ENCODE data around the gene GMIP.
A peak's percentile ranks its signal among the peaks of the same experiment; 100 is the strongest.

Gene GMIP

DNA sequence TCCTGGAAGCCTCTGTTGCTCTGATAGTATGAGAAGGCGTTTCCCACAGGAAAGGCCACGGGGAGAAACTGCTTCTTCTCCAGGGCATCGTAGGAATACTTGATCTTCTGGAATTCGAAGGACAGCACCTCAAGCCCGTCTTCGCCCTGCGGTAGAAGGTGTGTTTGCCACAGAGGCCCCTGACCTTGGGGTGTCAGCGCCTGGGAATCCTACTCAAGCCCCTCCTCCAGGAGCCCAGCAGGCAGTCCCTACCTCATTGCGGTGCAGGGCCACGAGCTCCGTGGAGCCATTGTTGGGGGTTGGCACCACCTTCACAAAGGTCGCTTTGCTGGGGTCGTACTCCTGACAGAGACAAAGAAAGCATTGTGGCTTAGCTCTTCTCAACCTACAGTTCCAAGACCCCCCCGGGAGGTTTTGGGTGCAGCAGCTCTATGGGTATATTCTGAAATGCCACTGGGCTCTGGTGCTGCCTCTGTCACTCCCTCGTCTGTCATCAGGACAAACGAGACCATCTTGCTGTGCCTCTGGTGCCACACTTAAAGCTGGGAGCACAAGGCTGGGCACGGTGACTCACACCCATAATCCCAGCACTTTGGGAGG is 16.3 kb upstream of the GMIP start:
- no peak for DNase-seq
- WGBS, result 96% methylated on average over 17 of the region's 17 CpGs

DNA sequence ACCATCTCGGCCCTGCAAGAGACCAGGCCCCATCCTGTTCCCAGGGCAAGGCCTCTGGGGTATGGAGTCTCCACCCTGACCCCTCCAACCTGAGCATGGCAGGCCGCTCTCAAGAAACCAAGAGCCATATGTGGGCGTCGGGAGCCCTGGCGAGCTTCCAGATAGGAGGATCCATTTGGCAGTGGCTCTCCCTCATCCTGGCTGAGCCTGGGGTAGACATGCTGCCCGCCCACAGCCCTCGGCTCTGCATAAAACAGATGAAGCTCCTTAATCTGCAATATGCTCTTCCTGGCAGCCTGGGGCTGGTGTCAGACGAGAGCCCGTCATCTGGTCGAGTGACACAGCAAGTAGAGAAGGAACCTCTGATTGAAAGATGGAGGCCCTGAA is 13.9 kb upstream of the GMIP start:
- Histone ChIP-seq H3K23ac (ENCODE audit: low read length in 2 of 2) (no peak overlapping the region), H3K18ac (ENCODE audit: low read depth in 1 of 2, low read length in 2 of 2) (no peak overlapping the region), H3K36me3 (ENCODE audit: control insufficient read depth in 1 of 2, insufficient read depth in 2 of 2, low read depth in 1 of 2, low read length in 2 of 2) (peaks cover 82 to 84% of the 10 kb centered on the region in 2 experiments), H2BK120ac (ENCODE audit: low read depth, low read length) (no peak overlapping the region), H4K8ac (ENCODE audit: low read length) (no peak overlapping the region), H3K4me1 (ENCODE audit: control insufficient read depth, insufficient read depth, low read depth, low read length) (peaks cover 13% of the 10 kb centered on the region), H4K91ac (ENCODE audit: low read length) (no peak overlapping the region), H3K4me3 (ENCODE audit: insufficient read depth in 1 of 2, low read depth in 1 of 2, low read length in 2 of 2) (no peak overlapping the region), H3K9me3 (ENCODE audit: control insufficient read depth, low read length) (no peaks in the 10 kb centered on the region), H3K27ac (ENCODE audit: low read length, poor library complexity, severe bottlenecking) (no peak overlapping the region), H2AK5ac (ENCODE audit: low read length, severe bottlenecking) (no peak overlapping the region), H2BK5ac (ENCODE audit: low read depth, low read length, poor library complexity, severe bottlenecking) (no peak overlapping the region), H3K9ac (ENCODE audit: low read length) (no peak overlapping the region), H2BK12ac (ENCODE audit: low read length in 2 of 2) (no peak overlapping the region), H2BK15ac (ENCODE audit: low read depth, poor library complexity, severe bottlenecking) (no peak overlapping the region), H2AFZ (ENCODE audit: low read depth, low read length) (no peak overlapping the region), H3K14ac (ENCODE audit: low read length in 2 of 2) (no peak overlapping the region), H3K4ac (ENCODE audit: low read depth in 1 of 2, low read length in 2 of 2) (no peak overlapping the region), H3K4me2 (ENCODE audit: low read length, poor library complexity, severe bottlenecking) (no peak overlapping the region), H3K79me1 (replicated peaks; ENCODE audit: low read length, poor library complexity, severe bottlenecking) (peaks cover 45% of the 10 kb centered on the region), H3K27me3 (ENCODE audit: control insufficient read depth in 1 of 2, insufficient read depth in 1 of 2, low read length in 2 of 2) (no peaks in the 10 kb centered on the region)
- DNase-seq, result no peak
- WGBS, result 95% methylated on average over 10 of the region's 10 CpGs

More for the DNA sequence above, 16.3 kb upstream of the GMIP start:
- H3K14ac ChIP-seq (ENCODE audit: low read length in 2 of 2), result no peak overlapping the region
- H3K23ac ChIP-seq (ENCODE audit: low read length in 2 of 2), result no peak overlapping the region
- H3K27ac ChIP-seq (ENCODE audit: low read length, poor library complexity, severe bottlenecking), result no peak overlapping the region
- H3K79me1 ChIP-seq (replicated peaks; ENCODE audit: low read length, poor library complexity, severe bottlenecking), result peaks cover 34% of the 10 kb centered on the region
- no peak overlapping the region for H2BK120ac ChIP-seq (ENCODE audit: low read depth, low read length)
- no peak overlapping the region for H4K91ac ChIP-seq (ENCODE audit: low read length)
- no peaks in the 10 kb centered on the region for H3K27me3 ChIP-seq (ENCODE audit: control insufficient read depth in 1 of 2, insufficient read depth in 1 of 2, low read length in 2 of 2)
- H2AFZ ChIP-seq (ENCODE audit: low read depth, low read length), result no peak overlapping the region
- no peak overlapping the region for H2BK12ac ChIP-seq (ENCODE audit: low read length in 2 of 2)
- peaks cover 17% of the 10 kb centered on the region for H3K4me1 ChIP-seq (ENCODE audit: control insufficient read depth, insufficient read depth, low read depth, low read length)
- no peak overlapping the region for H2BK15ac ChIP-seq (ENCODE audit: low read depth, poor library complexity, severe bottlenecking)
- H3K36me3 ChIP-seq (ENCODE audit: control insufficient read depth in 1 of 2, insufficient read depth in 2 of 2, low read depth in 1 of 2, low read length in 2 of 2), result peaks cover 59 to 61% of the 10 kb centered on the region in 2 experiments
- H3K9me3 ChIP-seq (ENCODE audit: control insufficient read depth, low read length), result no peaks in the 10 kb centered on the region
- no peak overlapping the region for H3K4me3 ChIP-seq (ENCODE audit: insufficient read depth in 1 of 2, low read depth in 1 of 2, low read length in 2 of 2)
- no peak overlapping the region for H3K4ac ChIP-seq (ENCODE audit: low read depth in 1 of 2, low read length in 2 of 2)
- H2AK5ac ChIP-seq (ENCODE audit: low read length, severe bottlenecking), result no peak overlapping the region
- no peak overlapping the region for H3K18ac ChIP-seq (ENCODE audit: low read depth in 1 of 2, low read length in 2 of 2)
- H2BK5ac ChIP-seq (ENCODE audit: low read depth, low read length, poor library complexity, severe bottlenecking), result no peak overlapping the region
- no peak overlapping the region for H3K9ac ChIP-seq (ENCODE audit: low read length)
- no peak overlapping the region for H4K8ac ChIP-seq (ENCODE audit: low read length)
- no peak overlapping the region for H3K4me2 ChIP-seq (ENCODE audit: low read length, poor library complexity, severe bottlenecking)

DNA sequence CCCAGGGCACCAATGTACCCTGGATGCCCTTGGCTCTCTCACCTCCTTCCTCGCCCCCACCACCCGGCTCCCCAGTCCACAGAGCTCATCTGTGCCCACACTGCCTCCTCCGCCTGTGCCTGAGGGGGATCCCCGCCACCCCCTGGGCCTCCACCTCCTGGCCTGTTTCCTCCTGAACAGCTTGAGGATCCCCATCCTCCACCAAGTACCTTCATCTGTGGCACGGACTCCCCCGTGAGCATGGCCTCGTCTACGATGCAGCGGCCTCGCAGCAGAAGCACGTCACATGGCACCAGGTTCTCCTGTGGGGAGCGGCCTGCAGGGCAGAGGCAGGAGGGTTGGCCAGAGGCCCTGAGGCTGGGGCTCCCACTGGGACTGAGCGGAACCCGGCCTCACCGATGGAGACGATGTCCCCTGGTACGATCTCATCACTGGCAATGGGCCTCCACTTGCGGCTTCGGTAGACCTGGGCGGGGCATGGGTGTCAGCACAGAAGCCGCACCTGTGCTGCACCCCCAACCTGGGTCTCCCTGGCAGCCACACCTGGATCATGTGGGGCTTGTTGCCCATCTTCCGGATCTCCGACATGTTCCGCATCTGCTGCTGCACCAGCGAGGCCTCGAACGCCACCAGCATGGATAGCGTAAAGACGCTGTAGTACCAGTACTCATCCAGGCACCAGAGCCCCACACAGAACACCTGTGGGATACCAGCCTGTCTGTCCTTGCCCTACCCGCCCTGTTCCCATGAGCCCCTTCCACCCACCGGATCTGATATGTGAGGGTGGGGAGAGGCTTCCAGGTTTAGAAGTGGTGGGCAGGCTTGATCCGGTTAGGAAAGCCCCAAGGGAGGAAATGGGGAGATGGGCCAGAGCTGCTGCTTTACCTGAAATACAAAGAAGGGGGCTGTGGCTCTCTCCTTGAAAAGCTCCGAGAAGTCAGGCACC is 13.3 kb upstream of the GMIP start:
- Histone ChIP-seq H3K4me2 (ENCODE audit: low read length, poor library complexity, severe bottlenecking) (no peak overlapping the region), H3K9ac (ENCODE audit: low read length) (no peak overlapping the region), H2BK120ac (ENCODE audit: low read depth, low read length) (no peak overlapping the region), H3K23ac (ENCODE audit: low read length in 2 of 2) (no peak overlapping the region), H3K79me1 (replicated peaks; ENCODE audit: low read length, poor library complexity, severe bottlenecking) (peaks cover 52% of the 10 kb centered on the region), H2BK15ac (ENCODE audit: low read depth, poor library complexity, severe bottlenecking) (no peak overlapping the region), H3K27ac (ENCODE audit: low read length, poor library complexity, severe bottlenecking) (no peak overlapping the region), H3K4ac (ENCODE audit: low read depth in 1 of 2, low read length in 2 of 2) (no peak overlapping the region), H2AK5ac (ENCODE audit: low read length, severe bottlenecking) (no peak overlapping the region), H4K91ac (ENCODE audit: low read length) (no peak overlapping the region), H3K9me3 (ENCODE audit: control insufficient read depth, low read length) (no peaks in the 10 kb centered on the region), H4K8ac (ENCODE audit: low read length) (no peak overlapping the region), H3K18ac (ENCODE audit: low read depth in 1 of 2, low read length in 2 of 2) (no peak overlapping the region), H2BK12ac (ENCODE audit: low read length in 2 of 2) (peak overlapping the region in 1 of 2 experiments; percentile 13), H3K4me1 (ENCODE audit: control insufficient read depth, insufficient read depth, low read depth, low read length) (peaks cover 8% of the 10 kb centered on the region), H2AFZ (ENCODE audit: low read depth, low read length) (no peak overlapping the region), H3K36me3 (ENCODE audit: control insufficient read depth in 1 of 2, insufficient read depth in 2 of 2, low read depth in 1 of 2, low read length in 2 of 2) (peaks cover 87 to 90% of the 10 kb centered on the region in 2 experiments), H3K27me3 (ENCODE audit: control insufficient read depth in 1 of 2, insufficient read depth in 1 of 2, low read length in 2 of 2) (no peaks in the 10 kb centered on the region), H2BK5ac (ENCODE audit: low read depth, low read length, poor library complexity, severe bottlenecking) (no peak overlapping the region), H3K4me3 (ENCODE audit: insufficient read depth in 1 of 2, low read depth in 1 of 2, low read length in 2 of 2) (no peak overlapping the region), H3K14ac (ENCODE audit: low read length in 2 of 2) (no peak overlapping the region)
- DNase-seq, result no peak
- 98% methylated on average over 32 of the region's 33 CpGs for WGBS

DNA sequence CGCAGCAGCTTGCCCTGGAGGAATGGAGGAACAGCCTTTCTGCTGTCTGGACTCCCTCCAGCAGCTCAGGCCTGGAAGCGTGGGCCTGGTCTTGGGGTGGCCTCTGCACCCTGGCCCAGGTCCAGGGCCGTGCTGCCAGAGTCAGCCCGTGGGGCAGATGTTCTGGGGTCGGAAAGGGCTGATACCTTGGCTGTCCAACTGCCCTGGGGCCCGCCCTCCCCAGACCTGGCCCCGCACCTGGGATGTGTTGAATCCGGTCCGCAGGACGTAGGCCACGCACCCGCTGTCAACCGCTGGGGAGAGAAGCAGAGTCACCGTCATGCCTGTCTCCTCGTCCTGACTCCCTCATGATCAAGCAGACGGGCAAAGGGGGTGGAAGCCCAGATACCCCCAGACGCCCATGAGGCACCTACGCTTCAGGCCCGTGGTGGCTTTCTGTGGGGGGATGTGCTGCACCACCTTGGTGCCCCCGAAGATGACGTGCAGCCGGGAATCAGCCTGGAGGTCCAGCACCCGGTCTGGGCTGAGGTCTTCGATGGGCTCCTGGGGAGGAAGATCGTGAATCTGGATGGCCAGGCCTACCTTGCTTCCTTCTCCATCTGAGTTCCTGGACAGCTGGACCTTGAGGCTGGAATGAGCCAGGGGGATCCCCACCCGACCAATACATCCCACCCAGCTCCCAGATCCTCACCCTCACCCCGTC is 12.3 kb upstream of the GMIP start:
- Histone ChIP-seq H2BK120ac (ENCODE audit: low read depth, low read length) (no peak overlapping the region), H3K36me3 (ENCODE audit: control insufficient read depth in 1 of 2, insufficient read depth in 2 of 2, low read depth in 1 of 2, low read length in 2 of 2) (peaks cover 91 to 93% of the 10 kb centered on the region in 2 experiments), H3K9me3 (ENCODE audit: control insufficient read depth, low read length) (no peaks in the 10 kb centered on the region), H3K27me3 (ENCODE audit: control insufficient read depth in 1 of 2, insufficient read depth in 1 of 2, low read length in 2 of 2) (no peaks in the 10 kb centered on the region), H2AFZ (ENCODE audit: low read depth, low read length) (no peak overlapping the region), H4K8ac (ENCODE audit: low read length) (no peak overlapping the region), H3K18ac (ENCODE audit: low read depth in 1 of 2, low read length in 2 of 2) (no peak overlapping the region), H3K4ac (ENCODE audit: low read depth in 1 of 2, low read length in 2 of 2) (no peak overlapping the region), H3K4me1 (ENCODE audit: control insufficient read depth, insufficient read depth, low read depth, low read length) (no peaks in the 10 kb centered on the region), H3K4me3 (ENCODE audit: insufficient read depth in 1 of 2, low read depth in 1 of 2, low read length in 2 of 2) (no peak overlapping the region), H2BK5ac (ENCODE audit: low read depth, low read length, poor library complexity, severe bottlenecking) (no peak overlapping the region), H2BK12ac (ENCODE audit: low read length in 2 of 2) (no peak overlapping the region), H3K4me2 (ENCODE audit: low read length, poor library complexity, severe bottlenecking) (no peak overlapping the region), H4K91ac (ENCODE audit: low read length) (no peak overlapping the region), H3K23ac (ENCODE audit: low read length in 2 of 2) (no peak overlapping the region), H2AK5ac (ENCODE audit: low read length, severe bottlenecking) (no peak overlapping the region), H2BK15ac (ENCODE audit: low read depth, poor library complexity, severe bottlenecking) (no peak overlapping the region), H3K14ac (ENCODE audit: low read length in 2 of 2) (no peak overlapping the region), H3K27ac (ENCODE audit: low read length, poor library complexity, severe bottlenecking) (no peak overlapping the region), H3K79me1 (replicated peaks; ENCODE audit: low read length, poor library complexity, severe bottlenecking) (peaks cover 56% of the 10 kb centered on the region), H3K9ac (ENCODE audit: low read length) (no peak overlapping the region)
- no peak for DNase-seq
- WGBS, result 98% methylated on average over 27 of the region's 27 CpGs
